ENCODE data around the gene MEIS1.

DNA sequence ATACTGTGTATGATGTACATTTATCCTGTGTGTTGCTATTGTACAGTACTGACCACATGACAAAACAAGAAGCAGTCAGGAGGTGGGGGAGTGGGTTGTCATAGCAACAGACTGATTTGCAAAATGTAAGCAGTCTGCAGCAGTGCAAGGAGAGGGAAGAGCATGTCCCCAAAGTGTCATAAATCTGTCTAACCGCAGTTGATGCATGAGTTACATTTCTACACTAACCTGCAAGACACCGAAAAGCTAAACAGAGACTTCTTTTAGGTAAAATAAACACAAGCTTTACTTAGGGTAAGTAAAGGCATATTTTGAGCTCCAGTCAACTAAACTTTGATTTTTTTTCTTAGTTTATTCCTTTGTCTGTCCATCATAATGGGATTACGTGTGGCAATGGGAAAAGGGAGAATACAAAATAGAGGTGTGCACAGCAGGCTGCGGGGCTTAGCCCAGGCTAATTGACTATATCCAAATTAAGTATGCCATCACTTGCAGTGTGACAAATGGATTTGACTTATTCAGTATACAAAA, 134.5 kb downstream of the MEIS1 start:
- TF ChIP-seq STAT1 (IDR thresholded peaks at IDR 0.05; ENCODE audit: unreplicated experiment): no peak
- TF ChIP-seq, protein P1, sequence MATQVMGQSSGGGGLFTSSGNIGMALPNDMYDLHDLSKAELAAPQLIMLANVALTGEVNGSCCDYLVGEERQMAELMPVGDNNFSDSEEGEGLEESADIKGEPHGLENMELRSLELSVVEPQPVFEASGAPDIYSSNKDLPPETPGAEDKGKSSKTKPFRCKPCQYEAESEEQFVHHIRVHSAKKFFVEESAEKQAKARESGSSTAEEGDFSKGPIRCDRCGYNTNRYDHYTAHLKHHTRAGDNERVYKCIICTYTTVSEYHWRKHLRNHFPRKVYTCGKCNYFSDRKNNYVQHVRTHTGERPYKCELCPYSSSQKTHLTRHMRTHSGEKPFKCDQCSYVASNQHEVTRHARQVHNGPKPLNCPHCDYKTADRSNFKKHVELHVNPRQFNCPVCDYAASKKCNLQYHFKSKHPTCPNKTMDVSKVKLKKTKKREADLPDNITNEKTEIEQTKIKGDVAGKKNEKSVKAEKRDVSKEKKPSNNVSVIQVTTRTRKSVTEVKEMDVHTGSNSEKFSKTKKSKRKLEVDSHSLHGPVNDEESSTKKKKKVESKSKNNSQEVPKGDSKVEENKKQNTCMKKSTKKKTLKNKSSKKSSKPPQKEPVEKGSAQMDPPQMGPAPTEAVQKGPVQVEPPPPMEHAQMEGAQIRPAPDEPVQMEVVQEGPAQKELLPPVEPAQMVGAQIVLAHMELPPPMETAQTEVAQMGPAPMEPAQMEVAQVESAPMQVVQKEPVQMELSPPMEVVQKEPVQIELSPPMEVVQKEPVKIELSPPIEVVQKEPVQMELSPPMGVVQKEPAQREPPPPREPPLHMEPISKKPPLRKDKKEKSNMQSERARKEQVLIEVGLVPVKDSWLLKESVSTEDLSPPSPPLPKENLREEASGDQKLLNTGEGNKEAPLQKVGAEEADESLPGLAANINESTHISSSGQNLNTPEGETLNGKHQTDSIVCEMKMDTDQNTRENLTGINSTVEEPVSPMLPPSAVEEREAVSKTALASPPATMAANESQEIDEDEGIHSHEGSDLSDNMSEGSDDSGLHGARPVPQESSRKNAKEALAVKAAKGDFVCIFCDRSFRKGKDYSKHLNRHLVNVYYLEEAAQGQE (IDR thresholded peaks at IDR 0.05; ENCODE audit: unreplicated experiment): no peak
- TF ChIP-seq, protein P2, sequence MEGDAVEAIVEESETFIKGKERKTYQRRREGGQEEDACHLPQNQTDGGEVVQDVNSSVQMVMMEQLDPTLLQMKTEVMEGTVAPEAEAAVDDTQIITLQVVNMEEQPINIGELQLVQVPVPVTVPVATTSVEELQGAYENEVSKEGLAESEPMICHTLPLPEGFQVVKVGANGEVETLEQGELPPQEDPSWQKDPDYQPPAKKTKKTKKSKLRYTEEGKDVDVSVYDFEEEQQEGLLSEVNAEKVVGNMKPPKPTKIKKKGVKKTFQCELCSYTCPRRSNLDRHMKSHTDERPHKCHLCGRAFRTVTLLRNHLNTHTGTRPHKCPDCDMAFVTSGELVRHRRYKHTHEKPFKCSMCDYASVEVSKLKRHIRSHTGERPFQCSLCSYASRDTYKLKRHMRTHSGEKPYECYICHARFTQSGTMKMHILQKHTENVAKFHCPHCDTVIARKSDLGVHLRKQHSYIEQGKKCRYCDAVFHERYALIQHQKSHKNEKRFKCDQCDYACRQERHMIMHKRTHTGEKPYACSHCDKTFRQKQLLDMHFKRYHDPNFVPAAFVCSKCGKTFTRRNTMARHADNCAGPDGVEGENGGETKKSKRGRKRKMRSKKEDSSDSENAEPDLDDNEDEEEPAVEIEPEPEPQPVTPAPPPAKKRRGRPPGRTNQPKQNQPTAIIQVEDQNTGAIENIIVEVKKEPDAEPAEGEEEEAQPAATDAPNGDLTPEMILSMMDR (conservative IDR thresholded peaks at IDR 0.05; ENCODE audit: low read depth in 2 of 2): no peak
- no peak for TF ChIP-seq POLR2AphosphoS5 (IDR thresholded peaks at IDR 0.05; ENCODE audit: low read depth)
- TF ChIP-seq, protein P3, sequence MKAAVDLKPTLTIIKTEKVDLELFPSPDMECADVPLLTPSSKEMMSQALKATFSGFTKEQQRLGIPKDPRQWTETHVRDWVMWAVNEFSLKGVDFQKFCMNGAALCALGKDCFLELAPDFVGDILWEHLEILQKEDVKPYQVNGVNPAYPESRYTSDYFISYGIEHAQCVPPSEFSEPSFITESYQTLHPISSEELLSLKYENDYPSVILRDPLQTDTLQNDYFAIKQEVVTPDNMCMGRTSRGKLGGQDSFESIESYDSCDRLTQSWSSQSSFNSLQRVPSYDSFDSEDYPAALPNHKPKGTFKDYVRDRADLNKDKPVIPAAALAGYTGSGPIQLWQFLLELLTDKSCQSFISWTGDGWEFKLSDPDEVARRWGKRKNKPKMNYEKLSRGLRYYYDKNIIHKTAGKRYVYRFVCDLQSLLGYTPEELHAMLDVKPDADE (IDR thresholded peaks at IDR 0.05): no peak
